Left ventricle myocardium inferior (tissue), 1 donor: ENCODE results near the gene THTPA. TPM values are rescaled to one million over a fixed set of nuclear protein-coding genes. Genes with fewer than 3 reads are reported as not detected.

Experiments
- DNase-seq: peaks from one replicate; pipeline ENCODE4 v3.0.0-alpha.2; 2020
- H3K27ac ChIP-seq: fragments of 200-600 bp; replicated peaks from 2 replicates; pipeline ENCODE4 v1.8.0; 2021
- H3K27me3 ChIP-seq: fragments of 200-600 bp; 2 replicates; pipeline ENCODE4 v1.8.0; 2021; ENCODE audit warnings: low read depth
- H3K36me3 ChIP-seq: fragments of 200-600 bp; 2 replicates; pipeline ENCODE4 v1.8.0; 2021
- H3K4me1 ChIP-seq: fragments of 200-600 bp; 2 replicates; pipeline ENCODE4 v1.8.0; 2021
- H3K4me3 ChIP-seq: fragments of 200-600 bp; 2 replicates; pipeline ENCODE4 v1.8.0; 2021; ENCODE audit warnings: mild to moderate bottlenecking, moderate library complexity
- H3K9me3 ChIP-seq: fragments of 200-600 bp; replicated peaks from 2 replicates; pipeline ENCODE4 v1.8.0; 2021
- intact Hi-C: fragments of 100-400 bp; cut with micrococcal nuclease; formaldehyde crosslinking; loops from one replicate; pipeline ENCODE4 v1.11.0; 2022
- total RNA-seq: library from RNA; stranded (reverse); fragmentation: NEBNext Ultra II Directional; extraction: Animal tissue kit (Norgen Biotek cat#: 25700); gene quantifications from one replicate; pipeline ENCODE4 v1.2.1, GENCODE V29; 2021
- TF ChIP-seq, protein P1 (sequence below): fragments of 200-600 bp; IDR thresholded peaks from 2 replicates; pipeline ENCODE4 v1.8.0; 2021; ENCODE audit warnings: antibody characterized with exemption, mild to moderate bottlenecking, borderline replicate concordance
- donor health status: DM: no; HTN: yes; CAD: no; lungs with severe emphysema.

THTPA gene
- total RNA-seq, 1 donor from 2014 or later, result 17.2 TPM

DNA sequence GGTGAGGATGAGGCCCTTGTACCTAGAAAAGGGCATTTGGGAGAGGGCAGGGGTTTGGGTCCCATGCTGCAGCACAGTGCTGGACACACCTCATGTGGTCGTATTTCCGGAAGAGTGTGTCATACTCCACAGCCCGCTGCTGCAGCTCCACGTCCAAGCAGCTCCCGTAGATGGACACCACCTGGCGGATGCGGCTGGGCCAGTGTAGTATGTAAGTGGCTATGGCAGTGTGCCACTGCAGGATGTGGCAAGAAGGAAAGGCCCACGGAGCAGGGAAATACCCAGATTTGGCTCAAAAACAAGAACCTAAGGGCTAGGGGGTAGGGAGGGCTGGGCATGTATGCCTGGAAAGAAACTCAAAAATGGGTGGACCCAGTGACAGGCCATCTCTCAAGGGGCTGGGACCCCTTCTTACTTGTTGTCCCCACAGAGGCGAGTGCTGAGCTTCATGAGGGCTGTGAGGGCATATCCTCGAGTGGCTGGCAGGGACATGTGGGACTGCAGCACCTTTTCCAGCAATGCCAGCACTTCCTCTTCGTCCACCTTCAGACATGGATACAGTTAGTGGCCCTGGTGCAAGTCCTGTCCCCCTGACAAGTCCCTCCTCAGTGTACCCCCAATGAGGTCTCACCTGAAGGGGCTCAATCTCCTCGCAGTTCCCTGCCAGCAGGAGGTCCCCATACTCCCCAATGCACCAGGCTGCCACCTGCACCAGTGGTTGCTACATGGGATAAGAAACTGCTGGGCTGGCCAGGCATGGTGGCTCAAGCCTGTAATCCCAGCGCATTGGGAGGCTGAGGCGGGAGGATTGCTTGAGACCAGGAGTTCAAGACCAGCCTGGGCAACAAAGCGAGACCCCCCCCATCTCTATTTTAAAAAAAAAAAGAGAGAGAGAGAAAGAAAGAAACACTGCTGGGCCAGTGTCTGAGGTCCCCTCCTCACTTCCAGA, 6.1 kb downstream of the THTPA start:
- Histone ChIP-seq H3K27me3 (no peaks in the 10 kb centered on the region), H3K9me3 (no peaks in the 10 kb centered on the region), H3K36me3 (peaks cover 23% of the 10 kb centered on the region), H3K4me1 (peaks cover 19% of the 10 kb centered on the region), H3K4me3 (no peak overlapping the region), H3K27ac (no peak overlapping the region)
- TF ChIP-seq, protein P1, sequence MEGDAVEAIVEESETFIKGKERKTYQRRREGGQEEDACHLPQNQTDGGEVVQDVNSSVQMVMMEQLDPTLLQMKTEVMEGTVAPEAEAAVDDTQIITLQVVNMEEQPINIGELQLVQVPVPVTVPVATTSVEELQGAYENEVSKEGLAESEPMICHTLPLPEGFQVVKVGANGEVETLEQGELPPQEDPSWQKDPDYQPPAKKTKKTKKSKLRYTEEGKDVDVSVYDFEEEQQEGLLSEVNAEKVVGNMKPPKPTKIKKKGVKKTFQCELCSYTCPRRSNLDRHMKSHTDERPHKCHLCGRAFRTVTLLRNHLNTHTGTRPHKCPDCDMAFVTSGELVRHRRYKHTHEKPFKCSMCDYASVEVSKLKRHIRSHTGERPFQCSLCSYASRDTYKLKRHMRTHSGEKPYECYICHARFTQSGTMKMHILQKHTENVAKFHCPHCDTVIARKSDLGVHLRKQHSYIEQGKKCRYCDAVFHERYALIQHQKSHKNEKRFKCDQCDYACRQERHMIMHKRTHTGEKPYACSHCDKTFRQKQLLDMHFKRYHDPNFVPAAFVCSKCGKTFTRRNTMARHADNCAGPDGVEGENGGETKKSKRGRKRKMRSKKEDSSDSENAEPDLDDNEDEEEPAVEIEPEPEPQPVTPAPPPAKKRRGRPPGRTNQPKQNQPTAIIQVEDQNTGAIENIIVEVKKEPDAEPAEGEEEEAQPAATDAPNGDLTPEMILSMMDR, result no peak
- no peak for DNase-seq
- intact Hi-C loops, result loop anchor here (2.0 kb wide), 1 partner anchor 83 kb away; no protein-coding TSS in a partner anchor

DNA sequence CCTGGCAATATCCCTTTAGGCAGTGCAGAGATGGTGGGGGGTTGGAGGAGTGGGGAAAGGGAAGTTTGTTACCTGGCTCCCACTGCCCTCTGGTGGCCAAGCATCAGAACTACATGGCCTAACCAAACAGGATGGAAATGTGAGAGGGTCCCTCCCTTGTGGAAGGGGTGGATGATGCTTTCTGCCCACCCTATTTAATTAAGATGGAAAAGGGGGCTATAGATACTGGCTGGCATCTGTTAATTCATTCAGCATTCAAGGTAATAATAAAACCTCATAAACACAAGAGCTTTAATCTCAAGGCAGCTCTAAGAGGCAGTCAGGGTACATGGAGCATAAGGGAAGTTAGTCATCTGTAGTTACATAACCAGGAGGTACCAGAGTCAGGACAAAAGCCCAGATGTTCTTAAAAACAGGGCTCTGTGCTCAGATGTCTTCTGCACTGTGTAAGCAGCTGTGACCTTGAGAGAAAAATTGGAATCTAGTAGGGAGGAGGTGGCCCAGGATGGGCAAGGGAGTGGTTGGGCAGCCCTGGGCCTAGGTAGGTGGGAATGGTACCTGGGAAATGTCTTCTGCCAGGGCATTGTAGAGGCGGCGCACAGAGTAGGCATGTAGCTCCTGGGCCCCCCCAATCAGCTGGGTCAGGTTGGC, 6.9 kb downstream of the THTPA start:
- peaks cover 23% of the 10 kb centered on the region for H3K36me3 ChIP-seq
- H3K9me3 ChIP-seq, result no peaks in the 10 kb centered on the region
- no peak overlapping the region for H3K27ac ChIP-seq
- peaks cover 19% of the 10 kb centered on the region for H3K4me1 ChIP-seq
- TF ChIP-seq, protein P1, result peak; percentile 95
- DNase-seq, result peak; percentile 48
- H3K27me3 ChIP-seq, result no peaks in the 10 kb centered on the region
- intact Hi-C loops, result loop anchor here (2.0 kb wide), 1 partner anchor 84 kb away; no protein-coding TSS in a partner anchor
- no peak overlapping the region for H3K4me3 ChIP-seq

DNA sequence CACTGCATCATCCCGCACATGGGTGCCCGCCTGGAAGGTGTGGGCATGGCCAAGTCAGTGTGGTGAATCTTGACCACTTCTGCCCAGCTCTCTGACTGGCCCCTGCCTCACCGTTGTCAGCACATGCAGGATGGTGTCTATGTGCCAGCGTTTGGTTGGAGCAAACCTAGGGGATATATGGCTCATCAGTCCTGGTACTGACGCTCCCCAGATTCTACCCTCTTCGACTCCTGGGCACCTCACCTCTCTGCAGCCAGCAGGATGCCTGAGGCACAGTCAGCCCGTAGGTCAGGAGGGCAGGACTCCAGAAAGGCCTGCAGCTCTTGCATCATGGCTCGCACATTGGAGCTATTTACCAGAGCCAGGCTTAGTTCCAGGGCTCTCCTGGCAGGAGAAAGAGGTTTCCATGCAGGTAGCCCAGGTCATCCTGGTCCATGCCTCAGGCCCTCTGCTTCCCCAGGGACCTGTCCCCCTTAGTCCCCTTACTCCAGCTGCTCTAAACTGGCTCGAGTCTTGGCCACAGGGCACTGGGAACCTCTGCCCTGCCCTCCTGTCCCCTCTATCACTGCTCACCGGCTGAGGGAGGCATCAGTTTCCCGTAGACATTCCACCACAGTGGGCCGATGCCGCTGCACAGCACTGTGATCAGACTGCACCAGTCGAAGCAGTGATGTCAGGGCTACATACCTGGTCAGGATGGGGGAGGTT, 7.6 kb downstream of the THTPA start:
- Histone ChIP-seq H3K36me3 (peaks cover 22% of the 10 kb centered on the region), H3K4me3 (no peak overlapping the region), H3K27me3 (no peaks in the 10 kb centered on the region), H3K27ac (no peak overlapping the region), H3K4me1 (peaks cover 19% of the 10 kb centered on the region), H3K9me3 (no peaks in the 10 kb centered on the region)
- TF ChIP-seq, protein P1, result no peak
- intact Hi-C loops, result loop anchor here (2.0 kb wide), 1 partner anchor 85 kb away; no protein-coding TSS in a partner anchor
- DNase-seq, result no peak

DNA sequence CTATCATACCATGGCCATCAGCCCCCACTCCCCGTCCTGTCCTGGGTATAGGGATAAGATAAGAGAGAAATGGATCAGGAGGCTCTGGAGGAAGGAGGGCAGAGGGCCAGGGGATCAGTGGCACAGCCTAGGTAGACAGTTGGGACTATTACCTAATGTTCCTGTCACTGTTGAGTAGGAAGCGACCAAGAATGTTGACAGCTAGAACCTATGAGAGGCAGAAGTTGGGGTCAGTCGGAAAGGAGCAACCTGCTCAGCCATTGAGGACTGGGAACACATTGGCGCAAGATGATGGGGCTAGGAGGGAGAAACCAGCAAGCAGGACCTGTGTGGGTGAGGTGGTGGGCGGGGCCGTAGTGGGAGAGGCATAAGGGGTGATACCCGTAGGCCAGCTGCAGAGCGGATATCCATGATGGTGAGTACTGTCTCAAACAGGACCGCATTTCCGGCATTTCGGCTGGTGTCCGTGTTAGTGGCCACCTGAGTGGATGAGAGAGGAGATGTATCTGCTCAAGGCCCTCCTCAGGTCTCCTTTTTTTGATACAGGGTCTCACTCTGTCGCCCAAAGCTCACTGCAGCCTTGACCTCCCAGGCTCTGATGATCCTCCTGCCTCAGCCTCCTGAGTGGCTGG, 8.2 kb downstream of the THTPA start:
- Histone ChIP-seq H3K9me3 (no peaks in the 10 kb centered on the region), H3K4me3 (no peak overlapping the region), H3K27ac (no peak overlapping the region), H3K36me3 (peaks cover 20% of the 10 kb centered on the region), H3K4me1 (peaks cover 19% of the 10 kb centered on the region), H3K27me3 (no peaks in the 10 kb centered on the region)
- TF ChIP-seq, protein P1, result no peak
- intact Hi-C loops, result no loop called here
- DNase-seq, result no peak

DNA sequence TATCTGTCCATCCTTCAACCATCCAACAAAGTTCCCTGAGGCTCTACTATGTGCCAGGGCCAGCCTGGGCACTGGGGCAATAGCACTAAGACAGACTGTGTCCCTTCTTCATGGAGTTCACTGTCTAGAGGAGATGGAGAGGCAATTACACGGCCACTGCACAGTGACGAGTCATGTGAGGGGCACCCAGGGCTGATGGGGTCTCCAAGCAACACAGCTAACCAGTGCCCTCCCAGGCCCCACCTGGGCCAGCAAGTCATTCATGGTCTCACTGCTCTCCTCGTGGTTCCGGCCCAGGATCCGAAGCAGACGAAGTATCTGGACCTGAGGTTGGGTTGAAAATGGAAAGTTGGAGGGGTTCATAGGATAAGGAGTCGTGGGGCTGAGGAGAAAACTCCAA, 8.8 kb downstream of the THTPA start:
- Histone ChIP-seq H3K4me3 (no peak overlapping the region), H3K27ac (no peak overlapping the region), H3K27me3 (no peaks in the 10 kb centered on the region), H3K4me1 (peaks cover 19% of the 10 kb centered on the region), H3K36me3 (peaks cover 17% of the 10 kb centered on the region), H3K9me3 (no peaks in the 10 kb centered on the region)
- TF ChIP-seq, protein P1, result no peak
- intact Hi-C loops, result no loop called here
- DNase-seq, result no peak
